HG02938 (cell line): ENCODE measurements around the gene GFPT1.

ENCODE experiments used
- ATAC-seq: cut with Tn5 transposase; IDR thresholded peaks from one replicate; pipeline ENCODE4 v1.9.1; 2021; ENCODE audit warnings: mild to moderate bottlenecking, moderate library complexity; ENCODE audit not compliant: unreplicated experiment

GFPT1 gene

DNA sequence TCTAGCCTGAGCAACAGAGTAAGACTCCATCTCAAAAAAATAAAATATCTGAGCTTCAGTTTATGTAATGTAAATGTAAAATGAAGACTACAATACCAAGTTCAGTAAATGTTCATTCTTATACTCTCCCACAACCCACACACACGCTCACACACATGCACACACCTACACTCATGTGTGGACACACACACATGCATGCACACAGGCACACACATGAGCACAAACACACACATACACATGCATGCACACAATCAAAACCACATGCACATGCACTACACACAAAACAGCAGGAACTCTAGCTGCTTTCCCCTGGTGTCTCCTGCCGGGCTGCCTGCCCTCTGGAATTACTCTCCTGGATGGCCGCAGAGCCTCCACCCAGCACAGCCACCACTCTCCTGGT lies 90.6 kb downstream of the GFPT1 start:
- no peak for ATAC-seq

DNA sequence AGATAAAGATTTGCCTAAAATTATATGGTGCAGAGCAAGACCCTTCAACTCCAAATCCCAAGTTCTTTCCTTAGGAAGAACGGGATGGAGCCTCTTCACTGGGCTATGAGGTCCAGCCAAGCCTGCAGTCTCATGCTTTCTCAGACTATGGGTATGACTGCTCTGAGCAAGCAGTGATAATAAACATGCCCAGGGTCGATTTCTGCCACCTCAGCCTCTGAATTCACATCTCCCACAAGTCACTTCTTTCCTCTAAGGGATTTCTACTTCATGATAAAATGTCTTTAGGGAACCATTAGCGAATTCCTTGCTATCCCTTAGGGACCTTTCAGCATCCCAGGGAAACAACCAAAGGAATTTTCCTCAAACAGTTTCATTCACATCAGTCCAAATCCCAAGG lies 94.8 kb downstream of the GFPT1 start:
- ATAC-seq = no peak

DNA sequence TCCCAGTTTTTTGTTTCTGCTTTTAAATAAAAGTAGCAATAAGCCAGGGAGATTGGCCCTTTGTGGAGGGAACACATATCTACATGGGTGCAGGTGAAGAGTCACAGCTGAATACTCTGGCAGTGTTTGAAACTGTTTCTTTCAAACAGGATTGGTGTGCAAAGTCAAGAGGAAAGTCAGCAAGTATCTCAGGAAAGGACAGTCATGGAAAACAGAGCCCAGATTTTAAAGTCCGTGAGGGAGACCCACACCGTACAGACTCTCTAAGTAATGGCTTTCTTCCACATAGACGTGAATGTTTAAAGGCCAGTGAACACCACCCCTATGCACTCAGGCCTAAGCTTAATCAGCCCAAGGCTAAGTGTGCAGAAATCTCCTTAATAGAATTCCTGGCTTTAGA lies 95.3 kb downstream of the GFPT1 start:
- ATAC-seq = no peak

DNA sequence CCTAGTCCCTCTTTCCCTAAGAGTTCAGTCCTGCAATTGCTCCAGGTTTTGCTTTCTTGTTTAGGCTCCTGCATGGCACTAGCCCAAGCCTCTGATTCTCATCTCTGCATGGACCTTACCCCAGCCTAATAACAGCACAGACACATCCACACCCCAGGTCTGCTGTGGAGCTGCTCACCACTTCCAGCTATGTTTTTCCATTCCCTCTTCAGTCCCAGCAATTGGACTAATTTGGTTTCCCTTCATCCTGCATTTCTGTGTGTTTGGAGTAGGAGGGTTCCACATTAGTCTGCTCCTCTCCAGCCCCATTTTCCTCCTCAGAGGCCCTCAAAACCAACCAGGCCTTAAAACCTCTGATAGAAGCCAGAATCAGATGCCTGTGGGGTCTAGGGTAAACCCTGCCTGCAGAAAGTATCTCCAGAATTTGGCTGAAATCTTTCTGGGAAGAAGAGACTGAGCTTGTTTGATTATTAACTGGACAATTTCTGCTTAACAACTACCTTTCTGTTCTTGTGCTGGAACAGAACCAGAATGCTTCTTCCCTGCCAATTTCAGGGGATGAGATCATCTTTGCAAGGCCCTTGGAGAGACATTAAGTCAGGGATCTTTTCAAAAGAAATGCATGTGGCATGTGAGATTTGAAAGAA lies 95.9 kb downstream of the GFPT1 start:
- no peak for ATAC-seq

DNA sequence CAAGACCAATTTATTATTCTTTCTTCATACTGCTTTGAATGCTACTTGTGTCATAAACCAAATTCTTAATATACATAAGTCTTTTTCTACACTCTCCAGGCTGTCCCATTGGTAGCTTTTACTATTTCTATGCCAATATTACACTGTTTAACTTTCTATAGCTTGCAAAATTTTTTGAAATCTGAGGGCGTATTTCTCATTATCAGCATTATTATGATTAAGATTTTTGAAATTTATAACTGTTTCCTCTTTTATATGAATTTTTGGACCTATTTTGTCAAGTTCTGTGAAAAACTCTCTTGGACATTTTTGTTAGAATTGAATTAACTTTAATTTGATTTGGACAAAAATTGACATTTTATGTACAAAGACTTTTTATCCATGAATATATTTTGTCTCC lies 98.6 kb downstream of the GFPT1 start:
- ATAC-seq = no peak

DNA sequence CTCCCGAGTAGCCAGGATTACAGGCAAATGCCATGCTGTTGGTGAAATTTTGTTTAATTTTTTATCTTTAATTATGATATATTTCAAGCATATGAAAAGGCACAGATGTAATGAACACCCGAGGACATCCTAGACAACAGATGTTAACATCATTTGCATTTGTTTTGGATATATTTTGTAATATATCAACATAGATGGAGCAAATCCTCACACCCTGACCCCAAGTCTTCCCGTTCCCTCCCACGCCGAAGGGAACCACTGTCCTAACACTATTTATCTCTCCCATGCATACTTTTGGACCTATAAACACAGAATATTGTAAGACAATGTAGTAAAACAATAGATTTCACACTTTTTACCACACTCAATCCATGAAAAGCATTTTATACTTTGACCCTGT lies 99.5 kb downstream of the GFPT1 start:
- ATAC-seq = no peak

DNA sequence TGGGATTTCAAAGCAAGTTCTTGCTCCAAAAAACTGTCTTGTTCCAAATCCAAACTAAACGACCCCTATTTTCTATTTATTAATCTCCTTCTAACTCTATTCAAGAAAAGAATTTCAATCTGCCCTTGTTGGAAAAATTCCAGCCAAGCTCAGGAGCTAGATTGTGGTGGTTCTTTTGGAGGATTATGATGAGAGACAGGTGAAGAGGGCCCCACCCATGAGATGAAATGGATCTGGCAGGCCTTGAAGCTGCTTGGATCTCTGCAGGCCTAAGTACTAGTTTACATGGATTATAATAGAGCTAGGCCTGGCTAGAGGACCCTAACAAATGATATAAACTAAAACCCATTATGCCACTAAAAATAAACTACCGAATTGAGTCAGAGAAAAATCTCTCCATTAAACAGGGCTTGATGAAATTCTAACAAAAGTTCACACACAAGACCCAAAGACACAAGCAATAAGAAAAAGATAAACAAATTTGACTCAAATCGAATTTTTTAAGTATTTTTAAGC lies 101.6 kb downstream of the GFPT1 start:
- ATAC-seq = no peak

DNA sequence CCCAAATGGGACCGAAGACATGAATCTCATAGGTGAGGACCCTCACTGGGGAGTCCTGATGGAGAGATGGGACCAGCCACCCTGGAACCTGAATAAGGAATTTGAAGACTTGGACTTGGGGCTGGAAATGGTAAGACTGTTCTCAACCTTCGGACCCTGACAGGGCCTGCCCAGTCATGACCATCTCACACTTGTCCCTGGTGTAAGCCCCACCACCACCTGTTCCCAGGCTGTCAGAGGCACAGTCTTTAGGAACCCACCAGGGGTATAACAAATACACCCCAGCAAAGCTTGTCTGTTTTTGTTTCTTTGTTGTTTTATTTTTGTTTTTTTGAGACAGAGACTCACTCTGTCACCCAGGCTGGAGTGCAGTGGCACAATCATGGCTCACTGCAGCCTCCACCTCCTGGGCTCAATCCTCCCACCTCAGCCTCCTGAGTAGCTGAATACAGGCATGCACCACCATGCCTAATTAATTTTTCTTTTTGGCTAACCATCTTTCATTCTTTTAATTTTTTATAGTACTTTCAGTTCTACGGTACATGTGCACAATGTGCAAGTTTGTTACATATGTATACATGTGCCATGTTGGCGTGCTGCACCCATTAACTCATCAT lies 106.1 kb downstream of the GFPT1 start:
- no peak for ATAC-seq

DNA sequence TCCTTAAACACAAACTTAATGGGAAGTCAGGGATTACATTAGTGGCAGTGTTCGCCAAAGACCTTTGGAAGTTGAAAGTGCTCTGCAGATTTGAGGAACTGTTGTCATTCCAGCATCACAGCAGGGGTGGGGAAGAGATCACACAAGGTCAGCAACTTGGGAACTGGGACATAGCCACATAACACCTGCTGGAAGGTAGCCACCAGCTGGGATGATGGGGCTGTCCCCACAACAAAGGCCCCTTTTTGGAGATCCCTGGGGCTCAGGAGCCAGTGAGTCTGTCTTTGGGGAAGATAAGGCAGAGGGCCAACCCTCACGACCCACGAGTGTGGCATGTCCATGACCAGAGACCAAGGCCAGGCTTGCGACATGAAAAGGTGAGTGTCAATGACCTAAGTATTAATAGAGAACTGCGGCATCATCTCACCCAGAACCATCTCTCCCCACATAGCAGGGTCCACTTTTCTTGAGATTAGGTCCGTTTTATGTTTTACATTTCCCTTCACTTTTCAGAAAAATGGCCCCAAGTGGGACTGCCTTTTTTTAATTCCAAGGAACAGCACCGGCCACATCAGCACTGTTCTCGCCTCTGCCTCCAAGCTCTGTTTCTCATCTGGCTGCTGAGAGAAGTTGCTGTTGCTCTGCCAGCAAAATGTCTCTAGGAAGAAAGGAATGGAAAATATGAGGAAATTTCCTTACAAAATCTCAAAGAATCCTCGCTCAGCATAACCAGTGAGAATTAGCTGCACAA lies 106.9 kb downstream of the GFPT1 start:
- ATAC-seq = no peak

DNA sequence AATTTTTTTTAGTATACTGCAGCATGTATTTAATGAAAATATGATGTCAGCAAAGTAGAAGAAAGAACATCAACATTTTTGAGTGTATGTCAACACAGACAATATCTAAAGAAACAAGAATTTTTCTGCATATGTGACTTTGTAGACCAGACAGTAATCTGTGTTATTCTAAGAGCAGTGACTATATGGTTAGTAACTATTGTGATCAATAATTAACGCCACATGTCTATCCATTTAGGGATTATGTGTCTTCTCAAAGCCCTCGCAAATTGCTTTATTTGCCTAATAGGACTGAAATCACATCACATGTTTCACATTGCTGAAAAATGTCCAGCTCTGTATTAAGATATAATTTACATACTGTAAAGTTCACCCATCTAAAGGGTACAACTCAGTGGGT lies 107.8 kb downstream of the GFPT1 start:
- no peak for ATAC-seq

DNA sequence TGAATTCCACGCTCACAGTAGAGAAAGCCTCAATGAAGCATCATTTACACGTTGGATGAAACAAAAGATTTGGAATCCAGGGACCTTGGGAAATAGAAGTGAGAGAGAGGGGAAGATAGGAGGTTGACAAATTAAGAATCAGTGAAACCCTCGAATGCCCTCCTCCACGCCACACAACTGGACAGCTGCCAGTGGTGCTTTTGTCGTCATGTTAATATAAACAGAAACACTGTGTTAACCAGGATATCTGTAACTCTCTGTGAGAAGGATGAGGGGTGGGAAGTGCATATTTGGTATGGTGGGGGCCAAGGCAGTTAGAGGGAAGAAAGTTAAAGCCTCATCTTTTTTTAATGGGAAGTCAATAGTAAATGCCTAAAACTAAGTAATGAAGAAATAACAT lies 108.7 kb downstream of the GFPT1 start:
- ATAC-seq = no peak

DNA sequence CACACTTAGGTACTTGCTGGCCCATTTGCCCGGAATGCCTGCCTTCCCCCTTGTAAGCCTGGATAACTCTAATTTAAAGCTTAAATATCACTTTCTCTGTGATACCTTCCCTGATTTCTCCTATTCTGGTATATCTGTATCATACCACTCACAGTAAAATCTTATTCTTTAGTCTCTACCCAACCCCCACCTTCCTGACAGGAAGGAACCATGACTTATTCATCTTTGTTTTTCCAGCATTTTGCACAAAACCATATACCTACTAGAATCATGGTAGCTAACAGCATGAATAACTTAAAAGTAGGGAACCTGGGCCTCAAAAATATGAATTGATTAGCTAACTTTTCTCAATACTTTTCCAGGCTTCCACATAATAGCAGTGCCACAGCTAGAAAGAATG lies 111.5 kb downstream of the GFPT1 start:
- ATAC-seq = no peak

DNA sequence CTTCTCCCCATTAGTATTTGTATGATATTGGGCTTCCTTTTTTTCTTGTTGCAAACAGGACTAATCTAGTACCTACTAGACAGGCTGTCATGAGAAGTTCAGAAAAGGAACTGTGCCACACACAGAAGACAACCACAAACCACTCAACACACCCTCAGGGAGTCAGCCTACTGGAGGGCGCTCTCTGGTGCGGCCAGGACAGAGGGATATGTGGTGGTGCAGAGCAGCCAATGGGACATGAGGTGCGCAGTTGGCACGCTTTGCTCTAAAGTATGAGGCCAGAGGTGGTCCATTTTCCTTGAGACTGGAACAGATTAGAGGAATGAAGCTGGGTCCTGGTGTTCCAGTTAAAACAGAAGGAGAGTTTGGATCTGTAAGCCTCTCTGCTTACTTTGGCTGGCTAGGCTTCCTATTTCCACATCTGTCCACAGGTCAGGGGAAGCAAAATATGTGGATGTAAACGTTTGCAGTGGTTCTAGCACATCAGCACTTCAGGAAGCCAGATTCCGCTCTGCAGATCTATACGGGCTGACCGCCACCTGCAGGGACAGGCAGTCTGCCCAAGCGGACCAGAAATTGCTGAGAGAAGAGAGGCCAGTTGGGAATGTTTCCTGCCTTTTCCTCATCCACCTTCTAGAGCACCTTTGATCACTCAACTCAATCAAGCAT lies 114.1 kb downstream of the GFPT1 start:
- ATAC-seq = no peak

DNA sequence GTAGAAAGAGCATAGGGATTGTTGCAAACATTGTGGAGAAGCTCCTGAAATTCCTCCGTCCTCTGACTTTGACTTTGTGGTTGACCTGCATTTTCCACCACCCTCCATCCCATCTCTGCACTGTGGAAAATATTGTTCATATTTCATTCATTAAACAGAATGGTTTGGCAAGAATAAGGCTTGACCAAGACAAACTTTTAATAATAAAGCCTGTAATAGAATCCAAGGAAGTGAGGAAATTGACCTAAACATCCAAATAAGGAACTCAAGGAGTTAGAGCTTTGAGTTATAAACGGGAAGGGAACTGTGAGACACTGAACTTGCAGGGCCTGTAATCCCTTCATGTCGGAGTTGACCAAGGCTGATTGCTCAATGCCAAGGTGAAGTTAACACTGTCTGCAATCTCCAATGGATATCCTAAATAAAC lies 115.2 kb downstream of the GFPT1 start:
- ATAC-seq = no peak
